Activated gamma-delta T cell treated with Interleukin-2 at 50 U/mL for 16 hours (primary cell): ENCODE data around the gene KIF23.

Experiments
- DNase-seq: peaks from one replicate; pipeline ENCODE4 v3.0.0-alpha.2; 2020

The KIF23 gene

DNA sequence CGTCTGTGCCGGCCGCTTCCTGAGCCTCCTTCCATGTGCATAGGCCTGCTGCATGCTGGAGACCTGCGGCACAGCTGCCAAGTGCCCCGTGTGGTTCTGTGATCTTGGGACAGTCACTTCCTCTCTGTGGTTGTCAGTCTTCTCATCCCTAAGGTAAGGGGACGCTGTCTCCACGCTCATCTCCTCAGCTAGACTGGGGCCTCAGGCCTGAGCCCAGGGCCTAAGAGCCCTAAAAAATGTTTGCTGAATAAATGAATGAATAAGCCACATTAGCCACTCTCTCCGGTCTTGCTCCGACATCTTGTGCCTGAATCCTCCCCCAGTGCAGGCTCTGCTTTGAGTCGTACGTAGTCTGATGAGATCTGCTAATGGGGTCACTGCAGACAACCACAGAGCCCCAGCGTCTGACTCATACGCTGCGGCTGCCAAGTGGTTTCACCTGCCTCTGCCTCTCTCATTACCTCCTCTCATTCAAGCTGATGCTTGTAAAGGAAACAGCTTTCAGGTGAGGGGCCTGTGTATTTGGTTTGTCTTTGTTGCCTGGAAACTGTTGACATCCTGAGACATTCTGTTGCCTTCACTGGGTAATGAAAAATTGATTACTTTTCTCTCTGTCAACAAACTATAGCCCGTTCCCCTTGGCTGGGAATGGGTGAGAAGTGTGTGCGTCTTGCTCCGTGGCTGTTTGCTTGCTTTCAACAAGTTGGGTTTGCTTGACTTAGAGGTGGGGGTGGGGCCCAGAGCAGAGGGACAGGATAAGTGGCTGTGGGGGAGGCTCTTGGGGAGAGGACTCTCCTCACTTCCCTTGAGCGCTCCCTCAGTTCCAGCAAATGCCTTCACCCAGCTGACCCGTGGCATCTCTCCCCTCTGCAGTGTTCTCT lies 54.3 kb downstream of the KIF23 start:
- peak; percentile 83 for DNase-seq

DNA sequence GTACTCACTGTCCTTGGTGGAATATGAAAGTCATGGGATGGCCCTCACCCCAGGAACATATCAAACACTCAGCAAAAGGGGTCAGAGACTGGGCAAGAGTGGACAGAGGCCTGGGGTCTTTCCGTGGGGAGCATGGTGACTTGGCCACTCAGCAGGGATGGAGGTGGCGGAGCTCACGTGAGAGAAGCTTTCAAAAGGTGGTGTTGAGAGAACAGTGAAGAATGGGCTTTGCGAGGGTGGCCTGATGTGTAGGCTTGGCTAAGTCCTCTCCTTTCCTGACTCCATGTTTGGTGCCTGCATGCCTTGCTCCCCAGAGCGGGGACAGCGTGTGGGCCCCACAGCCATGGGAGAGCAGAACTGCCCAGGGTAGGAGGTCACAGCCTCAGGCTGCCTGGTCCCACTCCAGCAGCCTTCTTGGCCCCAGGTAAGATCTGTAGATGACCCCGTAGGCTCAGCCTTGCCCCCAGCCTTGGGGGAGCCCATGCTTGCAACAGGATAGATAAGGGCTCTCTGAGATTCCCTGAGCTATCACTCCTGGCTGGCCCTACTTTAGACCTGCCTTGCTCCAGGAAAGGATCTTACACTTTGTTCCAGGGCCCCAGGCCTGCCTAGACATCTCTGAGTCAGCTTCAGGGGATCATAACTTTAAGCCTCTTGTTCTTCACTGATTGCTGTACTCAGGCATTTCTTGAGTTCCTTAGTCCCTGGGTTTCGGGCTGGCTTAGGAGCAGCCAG lies 55.5 kb downstream of the KIF23 start:
- DNase-seq: no peak

DNA sequence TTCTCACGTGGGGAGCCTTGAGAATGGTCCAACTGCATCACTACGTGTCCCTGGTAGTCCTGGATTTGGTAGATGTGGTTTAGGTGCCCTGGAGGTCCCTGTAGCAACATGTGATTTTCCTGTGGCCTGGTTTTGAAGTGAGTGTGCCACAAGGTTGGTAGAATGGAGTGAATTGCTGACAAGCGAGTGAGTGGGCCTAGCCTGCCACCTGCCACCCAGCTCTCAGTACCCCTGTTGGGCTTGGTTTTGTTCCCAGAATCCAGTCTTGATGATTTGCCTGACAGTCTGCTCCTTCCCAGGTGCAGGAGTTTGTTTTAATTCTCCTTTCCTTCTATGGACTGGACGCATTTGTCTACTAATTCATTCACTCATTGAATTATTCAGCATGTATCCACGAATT lies 57.9 kb downstream of the KIF23 start:
- DNase-seq: no peak

DNA sequence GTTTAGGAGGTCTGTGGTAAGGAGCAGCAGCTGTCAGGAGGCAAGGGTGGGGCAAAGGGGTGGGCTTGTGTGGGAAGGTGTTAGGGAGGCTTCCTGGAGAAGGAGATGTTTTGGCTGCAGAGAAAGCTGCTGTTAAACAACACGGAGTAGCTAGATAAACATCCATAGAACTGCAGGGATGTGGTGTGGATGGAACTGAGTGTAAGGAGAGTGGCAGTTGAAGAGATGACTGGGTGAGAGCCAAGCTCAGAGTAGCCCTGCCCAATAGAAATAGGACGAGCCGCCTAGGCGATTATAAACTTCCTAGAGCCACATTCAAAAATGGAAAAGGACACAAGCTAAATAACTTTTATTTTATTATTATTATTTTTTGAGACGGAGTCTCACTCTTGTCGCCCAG lies 58.4 kb downstream of the KIF23 start:
- no peak for DNase-seq

DNA sequence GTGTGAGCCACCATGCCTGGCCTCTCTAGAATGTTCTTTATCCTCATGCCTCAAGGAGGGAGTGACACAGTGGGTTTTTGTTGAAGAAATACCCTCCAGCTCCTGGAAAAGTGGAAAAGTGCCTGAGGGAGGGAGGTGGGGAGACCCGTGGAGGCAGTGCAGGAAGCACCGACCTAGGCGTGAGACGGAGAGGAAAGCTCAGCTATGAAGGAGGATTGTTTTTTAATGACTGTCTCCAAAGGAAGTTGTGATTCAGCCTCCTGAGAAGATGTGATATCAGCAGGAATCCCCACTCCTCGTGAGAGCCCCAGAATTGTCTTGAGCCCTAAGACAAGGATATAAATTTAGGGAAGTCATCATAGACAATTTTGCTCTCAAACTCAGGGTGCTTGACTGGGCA lies 60.1 kb downstream of the KIF23 start:
- no peak for DNase-seq

DNA sequence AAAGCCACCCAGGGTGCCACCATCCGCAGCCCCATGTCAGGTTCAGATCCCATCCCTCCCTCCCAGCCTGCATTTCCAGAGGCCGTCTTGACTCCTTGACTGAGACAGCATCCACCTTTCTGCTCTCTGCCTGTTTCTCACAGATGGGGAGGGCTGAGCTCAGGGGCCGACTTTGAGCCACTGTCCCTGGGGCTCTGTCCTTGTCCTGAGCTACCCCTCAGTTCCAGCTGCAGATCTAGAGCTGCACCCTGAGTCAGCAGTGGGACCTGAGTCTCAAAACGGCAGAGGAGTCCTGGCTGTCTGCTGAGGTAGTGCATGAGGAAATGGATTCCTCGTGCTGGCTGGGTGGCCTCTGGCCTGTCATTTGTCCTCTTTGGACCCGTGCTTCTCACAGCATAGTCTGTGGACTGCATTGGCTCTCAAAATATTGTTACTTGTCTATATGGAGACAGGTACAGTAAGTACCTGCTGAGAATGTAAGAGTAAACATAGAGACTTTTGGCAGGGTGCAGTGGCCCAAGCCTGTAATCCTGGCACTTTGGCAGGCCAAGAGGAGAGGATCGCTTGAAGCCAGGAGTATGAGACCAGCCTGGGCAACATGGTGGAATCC lies 60.8 kb downstream of the KIF23 start:
- DNase-seq: no peak

DNA sequence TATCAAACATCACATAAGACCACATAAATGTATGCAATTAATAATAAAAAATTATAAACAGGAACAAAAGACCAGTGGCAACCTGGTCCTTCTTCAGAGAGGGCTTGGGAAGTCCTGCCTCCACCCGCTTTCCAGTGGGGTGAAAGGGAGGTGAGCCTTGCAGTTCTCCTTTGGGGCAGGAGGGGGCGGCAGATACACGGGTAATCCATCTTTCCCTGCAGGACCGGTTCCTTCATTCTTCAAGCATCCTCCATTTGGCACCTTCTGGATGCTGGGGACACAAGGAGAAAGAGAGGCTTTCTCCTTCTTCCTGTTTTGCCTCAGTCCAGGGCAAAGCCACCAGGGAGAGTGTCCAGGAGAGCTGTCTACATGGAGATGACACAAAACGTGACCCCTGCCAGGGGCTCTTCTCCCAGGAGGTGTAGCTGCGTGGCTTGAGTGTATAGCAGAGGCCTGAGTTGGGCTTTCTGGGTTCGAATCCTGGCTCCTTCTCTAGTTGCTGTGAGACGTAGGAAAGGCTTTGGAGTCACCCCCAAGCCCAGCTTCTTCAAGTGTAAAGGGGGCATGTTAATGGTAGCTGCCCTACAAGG lies 61.7 kb downstream of the KIF23 start:
- peak; percentile 73 for DNase-seq

DNA sequence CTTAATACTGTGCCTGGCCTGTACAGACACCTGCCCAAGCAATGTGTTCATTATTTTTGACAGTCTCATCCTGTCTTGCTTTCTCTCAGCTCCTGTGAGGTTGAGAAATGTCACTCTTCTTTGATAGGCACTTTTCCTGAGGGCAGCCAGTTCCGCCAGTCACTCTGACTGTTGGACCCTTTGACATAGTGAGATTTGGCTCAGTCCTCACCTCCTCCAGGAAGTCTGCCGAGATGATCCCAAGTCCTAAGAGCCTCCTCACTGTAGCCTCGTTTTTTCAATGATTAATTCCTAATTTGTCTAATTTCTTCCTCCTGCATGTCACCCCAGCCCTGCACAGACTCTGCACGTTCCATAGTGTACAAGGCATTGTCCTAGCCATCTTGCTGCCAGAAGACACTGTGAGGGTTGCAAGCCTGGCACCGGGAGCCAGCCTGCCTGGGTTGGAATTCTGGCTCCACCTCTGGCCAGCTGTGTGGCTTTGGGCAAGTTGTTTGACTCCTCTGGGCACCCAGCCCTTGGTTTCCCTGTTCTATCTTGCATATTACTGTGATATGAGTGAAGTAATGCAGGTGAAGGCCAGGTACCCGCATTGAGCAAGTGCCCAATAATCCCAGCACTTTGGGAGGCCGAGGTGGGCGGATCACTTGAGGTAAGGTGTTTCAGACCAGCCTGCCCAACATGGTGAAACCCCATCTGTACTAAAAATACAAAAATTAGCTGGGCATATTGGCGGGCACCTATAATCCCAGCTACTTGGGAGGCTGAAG lies 62.7 kb downstream of the KIF23 start:
- DNase-seq: no peak

DNA sequence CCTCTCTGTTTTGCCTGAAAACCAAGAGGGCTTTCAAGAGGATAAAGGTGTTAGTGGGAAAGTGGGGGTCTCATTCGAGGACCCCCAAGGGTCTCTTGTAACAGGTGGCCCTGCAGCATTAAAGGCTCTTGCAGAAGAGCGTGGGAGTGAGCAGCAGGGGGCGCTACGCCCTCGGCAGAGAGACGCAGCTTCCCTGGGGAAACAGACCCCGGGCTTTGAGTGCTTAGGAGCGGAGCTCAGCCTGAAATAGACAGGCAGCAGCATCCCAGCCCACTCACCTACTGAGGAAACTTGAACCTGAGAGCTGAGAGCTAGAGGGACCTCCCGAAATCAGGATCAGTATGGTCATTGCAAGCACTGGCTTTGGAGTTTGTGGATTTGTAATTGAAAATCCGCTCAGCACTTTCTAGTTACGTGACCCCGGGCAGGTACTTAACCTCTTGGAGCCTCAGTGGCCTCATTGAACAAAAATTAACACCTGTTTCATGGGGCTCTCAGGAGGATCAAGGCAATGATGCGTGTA lies 64.2 kb downstream of the KIF23 start:
- peak; percentile 54 for DNase-seq

DNA sequence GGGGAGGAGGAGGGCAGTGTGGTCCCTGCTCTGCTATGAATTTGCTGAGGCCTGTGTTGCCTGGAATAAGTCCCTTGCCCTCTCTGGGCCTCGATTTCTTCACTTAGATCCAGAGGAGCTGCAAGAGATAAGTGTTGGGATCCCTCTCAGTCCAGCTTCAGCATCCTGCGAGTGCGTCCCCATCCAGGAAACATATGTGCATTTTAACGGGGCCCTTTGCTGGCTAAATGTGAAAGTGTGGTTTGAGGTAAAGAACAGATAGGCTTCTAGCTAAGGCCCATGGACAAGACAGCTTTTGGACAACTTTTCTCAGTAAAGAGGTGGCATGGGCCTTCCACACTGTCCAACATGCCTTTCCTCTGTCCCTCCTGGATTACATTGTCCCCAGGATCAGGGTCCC lies 64.9 kb downstream of the KIF23 start:
- DNase-seq: no peak

DNA sequence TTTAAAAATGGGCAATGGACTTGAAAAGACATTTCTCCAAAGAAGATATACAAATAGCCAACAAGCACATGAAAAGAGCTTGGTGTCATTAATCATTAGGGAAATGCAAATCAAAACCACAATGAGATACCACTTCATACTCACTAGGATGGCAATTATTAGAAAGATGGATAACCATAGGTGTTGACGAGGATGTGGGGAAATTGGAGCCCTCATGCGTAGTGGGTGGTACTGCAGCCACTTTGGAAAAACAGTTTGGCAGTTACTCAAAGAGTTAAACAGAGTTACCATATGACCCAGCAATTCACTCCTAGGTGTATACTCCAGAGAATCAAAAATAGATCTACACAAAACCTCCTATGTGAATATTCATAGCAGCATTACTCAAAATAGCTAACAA lies 65.8 kb downstream of the KIF23 start:
- no peak for DNase-seq

DNA sequence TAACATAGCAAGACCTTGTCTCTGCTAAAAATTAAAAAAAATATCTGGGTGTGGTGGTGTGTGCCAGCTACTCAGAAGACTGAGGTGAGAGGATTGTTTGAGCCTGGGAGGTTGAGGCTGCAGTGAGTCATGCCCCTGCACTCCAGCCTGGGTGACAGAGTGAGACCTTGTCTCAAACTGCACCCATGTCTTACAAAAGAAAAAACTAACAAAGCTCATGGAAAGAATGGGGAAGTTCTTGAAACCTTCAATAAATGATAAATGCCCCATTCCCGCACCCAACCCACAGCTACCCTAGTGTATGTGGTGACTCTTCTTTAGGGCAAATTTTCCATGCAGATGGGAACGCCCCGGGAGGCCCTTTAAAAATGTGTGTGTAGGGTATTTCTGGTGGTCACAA lies 66.8 kb downstream of the KIF23 start:
- DNase-seq: no peak

DNA sequence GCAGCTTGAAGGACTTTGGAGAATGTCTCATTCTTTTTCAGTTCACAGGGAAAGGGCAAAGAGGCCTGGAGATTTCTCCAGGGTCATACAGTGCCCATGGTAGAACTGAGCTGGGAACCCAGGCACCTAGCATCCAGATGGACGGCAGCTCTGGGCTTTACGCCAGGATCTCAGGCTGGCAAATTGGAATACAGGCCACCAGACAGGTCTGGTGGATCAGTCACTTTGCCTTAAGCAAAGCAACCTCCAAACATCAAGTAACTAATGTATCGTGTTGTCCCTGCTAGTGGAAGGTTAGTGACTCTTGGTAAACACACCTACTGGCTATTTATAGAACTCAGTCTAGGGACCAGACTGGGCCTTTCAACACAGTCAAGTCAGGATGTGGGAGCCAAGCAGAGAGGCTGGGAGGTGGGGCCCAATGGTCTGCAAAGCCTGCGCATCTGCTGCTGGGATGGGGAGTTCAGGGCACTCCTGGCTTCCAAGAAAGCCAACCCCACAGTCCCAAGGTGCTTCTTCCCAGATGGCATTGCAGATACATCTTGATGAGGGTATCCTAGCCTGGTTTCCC lies 68.6 kb downstream of the KIF23 start:
- no peak for DNase-seq

DNA sequence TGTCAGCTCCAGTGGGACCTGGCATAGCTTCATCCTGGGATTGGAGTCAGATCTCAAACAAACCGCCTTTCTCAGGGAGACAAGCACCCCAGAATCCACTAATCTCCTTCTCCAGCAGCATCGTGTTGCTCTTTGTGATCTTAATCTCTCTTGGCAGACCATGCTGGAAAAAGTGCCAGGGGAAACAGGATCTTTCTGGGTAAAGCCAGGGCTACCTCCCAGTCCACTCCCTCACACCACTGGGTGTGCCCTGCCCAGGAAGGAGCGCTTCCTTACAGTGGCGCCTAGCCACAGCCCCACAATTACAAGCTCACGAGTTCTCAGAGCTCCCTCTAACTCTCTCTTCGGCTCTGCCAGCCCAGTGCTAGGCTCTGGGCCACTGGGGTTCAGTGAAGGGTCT lies 70.7 kb downstream of the KIF23 start:
- DNase-seq: no peak

DNA sequence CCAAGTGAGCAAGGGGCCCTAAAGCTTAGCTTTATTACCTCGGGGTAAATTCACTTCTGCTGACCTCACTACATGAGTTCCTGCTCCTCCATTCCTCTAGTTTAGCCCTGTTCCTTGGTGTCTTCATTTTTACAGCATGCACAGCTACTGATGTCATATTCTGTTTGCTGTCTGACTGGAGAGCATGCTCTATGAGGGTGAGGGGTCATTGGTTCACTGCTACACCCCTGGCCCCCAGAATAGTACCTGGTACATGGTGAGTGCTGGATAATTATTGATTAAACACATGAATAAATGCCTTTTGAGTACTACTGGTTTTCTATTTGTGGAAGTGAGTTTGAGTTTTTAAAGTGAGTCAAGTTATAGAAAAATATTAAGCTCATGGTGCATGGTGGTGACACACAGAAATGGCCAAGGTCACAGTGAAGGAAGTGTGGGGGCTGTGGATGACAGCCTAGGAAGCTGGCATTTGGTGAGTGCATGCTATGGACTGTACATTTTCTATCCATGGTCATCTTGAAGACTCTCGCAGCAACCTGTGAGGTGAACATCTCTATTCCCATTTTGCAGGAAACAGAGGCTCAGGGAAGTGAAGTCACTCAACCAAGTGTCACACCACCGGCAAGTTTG lies 72.4 kb downstream of the KIF23 start:
- no peak for DNase-seq

DNA sequence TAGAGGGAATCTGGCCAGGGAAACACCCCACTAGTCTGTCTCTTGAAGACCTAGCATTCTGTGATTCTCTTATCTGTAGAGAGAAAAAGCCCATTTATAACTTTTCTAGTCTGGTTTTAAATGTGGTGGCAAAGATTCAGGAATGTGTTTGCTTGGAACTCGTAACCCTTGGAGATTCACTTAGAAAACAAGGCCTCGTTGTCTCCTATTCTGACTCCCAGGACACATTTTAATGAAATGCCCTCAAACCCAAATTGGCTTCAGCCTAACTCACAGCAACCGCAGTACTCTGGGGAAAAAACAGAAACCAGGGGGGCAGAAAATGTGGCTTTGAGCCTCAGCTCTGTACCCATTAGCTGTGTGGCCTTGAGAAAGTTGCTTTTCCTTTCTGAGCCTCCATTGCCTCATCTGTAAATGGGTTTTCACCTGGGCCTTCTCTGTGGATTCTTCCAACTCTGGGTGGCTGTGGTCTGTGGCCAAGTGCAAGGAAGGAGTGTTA lies 75.0 kb downstream of the KIF23 start:
- no peak for DNase-seq

DNA sequence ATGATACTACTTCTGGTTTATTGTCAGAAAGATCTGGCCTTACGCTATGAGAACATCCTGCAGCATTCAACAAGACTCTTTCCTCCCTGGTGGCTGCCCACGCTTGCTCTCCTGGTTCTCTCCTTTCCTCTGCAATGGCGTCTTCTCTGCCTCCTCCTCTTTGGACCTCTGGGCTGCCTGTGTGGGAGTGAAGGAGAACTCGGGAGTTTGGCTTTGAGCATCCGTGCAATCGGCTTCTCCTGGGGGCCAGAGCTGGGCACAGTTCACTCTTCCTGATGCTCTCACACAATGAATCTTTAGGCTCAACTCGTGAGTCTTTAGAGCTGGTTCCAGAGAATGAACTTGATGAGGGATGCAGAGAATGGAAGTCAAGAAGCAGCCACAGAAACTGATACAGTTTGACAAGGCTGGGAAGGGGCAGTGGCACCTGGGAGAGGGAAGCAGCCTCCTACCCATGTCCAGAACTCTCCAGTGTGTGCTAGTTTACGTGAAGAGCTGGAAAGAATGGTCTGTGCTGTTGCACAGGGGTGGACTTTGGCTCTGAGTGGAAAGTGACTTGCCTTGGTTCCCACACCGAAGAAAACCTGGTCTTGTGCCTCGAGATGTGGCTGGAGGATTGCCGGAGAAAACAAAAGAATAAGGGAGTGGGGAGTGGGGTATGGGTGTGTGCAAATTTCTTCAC lies 76.3 kb downstream of the KIF23 start:
- no peak for DNase-seq

DNA sequence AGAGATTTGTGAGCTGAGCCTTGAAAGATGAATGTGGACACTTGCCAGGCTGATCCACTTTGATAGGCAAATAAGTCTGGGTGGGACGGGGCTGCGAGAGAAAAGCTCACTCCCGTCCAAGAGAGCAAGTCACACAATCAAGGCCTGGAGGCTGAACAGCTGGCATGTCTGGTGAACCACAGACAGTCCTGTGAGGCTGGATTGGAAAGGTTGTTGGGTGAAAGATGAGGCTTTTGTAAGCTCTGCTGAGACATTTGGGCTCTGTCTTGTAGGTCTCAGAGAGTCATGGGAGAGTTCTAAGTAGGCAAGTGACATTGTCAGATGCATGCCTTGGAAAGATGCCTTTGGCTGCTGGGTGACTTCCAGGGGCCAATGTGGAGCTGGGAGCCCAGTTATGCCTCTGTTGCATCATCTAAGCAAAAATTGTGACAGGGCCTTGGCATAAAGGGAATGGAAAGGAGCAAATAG lies 76.9 kb downstream of the KIF23 start:
- DNase-seq: no peak

DNA sequence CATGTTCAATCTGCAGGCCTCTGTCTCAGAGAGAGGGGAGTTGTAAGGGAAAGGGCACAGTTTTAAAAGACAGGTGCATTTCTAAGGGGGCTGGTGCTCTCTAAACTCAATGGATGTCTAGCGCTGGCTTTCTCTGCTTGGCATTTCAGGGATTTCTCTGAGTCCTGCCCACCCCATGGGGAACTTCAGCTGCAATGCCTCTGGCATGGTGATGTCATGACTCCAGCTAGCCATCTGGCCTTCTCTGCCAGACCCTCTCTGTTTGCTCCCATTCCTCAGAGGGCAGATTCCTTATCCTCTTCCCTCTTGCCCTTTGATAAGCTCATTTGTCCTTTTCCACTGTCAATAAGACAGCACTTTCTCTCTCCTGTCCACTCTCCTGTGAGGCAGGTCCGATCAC lies 79.3 kb downstream of the KIF23 start:
- DNase-seq: no peak

DNA sequence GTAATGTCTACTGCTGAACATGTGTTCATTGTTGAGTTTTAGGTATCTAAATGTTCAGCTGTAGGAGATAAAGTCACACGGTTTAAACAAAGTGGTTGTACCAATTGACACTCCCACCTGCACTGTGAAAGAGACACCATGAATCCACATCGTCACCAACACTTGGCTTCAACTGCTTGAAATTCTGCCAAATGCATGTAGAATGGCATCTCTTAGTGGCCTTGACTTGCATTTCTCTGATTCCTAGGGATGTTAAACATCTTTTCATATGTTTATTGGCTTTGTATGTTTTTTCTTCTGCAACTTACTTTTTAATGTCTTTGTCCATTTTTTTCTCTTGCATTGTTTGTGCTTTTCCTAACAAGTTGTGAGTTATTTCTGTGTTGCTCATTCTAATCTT lies 81.9 kb downstream of the KIF23 start:
- DNase-seq: no peak

DNA sequence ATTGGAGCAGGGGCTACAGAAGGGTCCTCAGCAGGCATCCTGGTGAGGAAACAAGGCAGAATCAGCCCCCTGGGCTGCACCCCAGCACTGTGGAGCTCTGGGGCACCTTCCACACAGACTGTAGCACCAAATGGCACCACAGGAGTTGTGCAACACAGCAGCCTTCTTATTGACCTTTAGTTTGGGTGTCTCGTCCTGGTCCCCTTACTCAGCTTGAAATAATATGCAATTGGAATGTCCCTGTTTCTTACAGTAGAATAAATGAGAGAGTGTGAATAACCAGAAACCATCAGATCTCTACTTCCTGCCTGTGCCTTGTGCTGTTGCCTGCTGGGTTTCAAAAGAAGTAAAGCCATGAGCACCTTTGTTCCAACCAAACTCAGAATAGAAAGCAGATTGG lies 82.9 kb downstream of the KIF23 start:
- DNase-seq: no peak
